GM19035 (cell line): Measurements from ENCODE around the gene ACBD3.

Experiments
- ATAC-seq: cut with Tn5 transposase; IDR thresholded peaks from one replicate; pipeline ENCODE4 v1.9.1; 2021; ENCODE audit not compliant: unreplicated experiment

ACBD3 gene

DNA sequence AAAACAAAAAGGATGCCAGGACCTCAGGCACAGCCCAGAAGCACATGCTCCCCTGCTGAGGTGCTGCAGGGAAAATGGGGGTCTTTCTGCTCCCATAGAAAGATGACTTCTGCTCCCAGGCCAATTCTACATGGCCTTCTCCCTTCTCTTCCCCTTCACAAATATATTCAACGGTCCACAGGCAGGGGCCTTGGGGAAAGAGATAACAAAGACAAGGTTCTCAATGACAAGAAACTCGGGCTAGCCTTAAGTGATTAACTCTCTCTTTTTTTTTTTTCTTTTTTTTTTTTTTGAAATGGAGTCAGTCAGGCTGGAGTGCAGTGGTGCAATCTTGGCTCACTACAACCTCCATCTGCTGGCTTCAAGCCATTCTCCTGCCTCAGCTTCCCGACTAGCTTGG, 69.9 kb downstream of the ACBD3 start:
- ATAC-seq = no peak

DNA sequence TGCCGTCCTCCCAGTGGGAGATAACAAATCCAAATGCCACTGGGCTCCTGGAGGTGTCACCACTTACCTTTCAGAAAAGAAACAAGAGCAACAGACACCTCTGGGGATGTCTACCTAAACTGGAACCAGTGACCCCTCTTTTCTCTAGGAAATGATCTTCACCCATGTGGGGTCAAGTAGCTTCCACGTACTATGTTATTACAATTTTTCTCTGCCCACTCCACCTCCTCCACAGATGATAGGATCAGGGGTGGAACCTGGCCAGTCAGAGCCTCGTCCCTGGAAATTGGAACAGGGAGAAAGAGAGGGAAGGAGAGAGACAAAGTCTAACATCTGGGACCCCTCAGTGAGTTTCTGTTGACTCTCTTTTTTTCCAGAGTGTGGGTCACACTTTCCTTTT, 73.9 kb downstream of the ACBD3 start:
- no peak for ATAC-seq

DNA sequence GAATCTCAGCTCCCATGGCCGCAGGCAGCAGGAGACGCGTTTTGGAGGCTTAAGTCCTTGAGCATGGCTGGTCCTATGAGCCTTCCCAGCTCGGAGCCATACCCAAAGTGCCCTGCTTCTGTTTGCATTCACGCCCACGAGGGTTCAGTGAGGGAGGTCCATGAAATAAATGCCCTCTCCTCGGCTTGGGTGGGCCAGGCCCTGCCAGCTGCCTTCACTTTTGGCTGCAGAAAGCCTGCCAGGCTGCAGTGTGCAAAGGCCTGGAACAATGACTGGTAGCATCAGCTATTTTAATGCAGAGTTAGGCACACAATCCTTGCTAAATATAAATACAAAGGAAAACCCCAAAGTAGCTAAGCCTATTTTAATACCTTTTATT, 74.7 kb downstream of the ACBD3 start:
- ATAC-seq = no peak

DNA sequence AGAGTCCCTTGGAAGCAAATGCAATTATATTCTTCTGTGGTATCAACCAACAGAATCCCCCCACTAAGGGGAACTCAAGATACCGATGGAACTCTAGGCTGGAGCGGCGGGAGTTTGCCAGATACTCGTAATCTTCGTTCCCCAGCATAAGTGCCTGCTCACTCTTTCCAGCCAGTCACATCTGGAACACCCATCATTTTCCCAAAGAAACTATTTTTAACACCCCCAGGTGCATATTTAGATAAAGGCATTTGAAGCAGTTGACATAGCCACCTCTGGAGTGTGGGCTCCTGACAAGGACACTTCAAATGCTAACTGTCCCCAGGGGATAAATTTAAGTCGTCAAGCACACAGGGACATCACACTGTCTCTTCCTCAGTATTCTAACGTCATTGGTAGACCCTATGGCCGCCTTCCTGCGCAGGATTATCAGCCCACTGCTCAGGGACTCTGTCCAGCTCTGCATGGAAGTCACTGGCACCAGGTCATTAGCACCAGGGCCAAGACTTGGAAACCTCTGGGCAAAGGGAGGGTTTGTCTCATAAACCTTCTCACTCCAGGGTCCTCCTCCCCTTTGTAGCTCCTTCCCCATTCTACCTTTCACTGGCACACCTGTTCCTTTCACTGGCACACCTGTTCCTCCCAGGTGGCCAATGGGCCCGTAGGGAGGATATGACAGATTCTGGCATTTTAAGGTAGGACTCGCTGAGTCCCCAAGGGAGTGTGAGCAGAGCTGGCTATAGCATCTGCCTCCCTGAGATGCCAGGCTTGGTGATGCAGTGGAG, 75.3 kb downstream of the ACBD3 start:
- no peak for ATAC-seq

DNA sequence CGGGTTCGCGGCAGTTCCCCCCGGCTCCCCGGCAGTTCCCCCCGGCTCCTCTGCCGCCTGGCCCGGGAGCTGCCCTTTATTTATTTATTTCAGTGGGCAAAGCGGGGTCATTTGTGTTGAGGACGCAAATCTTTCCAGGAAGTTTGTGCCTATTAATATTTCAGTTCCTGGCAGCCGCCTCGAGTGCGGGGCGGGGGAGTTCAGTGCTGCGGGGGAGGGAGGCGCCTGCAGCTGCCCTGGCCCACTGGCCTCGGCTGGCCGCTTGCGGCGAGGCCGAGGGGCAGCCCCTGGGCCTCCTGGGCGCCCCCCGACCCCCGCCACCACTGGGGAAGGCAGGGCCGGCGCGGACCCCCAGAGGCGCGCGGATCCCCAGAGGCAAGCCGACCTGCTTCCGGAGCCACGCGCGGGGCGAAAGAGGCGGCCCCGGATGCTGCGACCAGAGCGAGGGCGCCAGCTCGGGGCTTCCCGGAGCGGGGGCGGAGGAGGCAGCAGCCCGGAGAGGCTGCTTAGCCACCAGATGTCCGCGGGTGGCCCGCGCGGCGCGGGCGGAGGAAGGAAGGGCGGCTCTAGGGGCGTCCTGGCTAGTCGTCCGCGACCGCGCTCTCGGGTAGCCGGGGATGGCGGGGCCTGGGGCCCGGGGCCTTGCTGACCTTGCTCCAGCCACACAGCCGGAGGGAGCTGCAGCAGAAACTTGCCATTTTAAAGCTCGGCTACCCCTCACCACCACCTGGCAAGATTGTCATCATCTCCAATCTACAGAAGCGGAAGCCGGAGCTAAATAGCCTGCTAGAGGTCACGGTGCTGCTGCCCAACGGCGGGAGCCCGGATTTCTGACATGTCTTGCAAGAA, 76.1 kb downstream of the ACBD3 start:
- ATAC-seq = peak; percentile 79

DNA sequence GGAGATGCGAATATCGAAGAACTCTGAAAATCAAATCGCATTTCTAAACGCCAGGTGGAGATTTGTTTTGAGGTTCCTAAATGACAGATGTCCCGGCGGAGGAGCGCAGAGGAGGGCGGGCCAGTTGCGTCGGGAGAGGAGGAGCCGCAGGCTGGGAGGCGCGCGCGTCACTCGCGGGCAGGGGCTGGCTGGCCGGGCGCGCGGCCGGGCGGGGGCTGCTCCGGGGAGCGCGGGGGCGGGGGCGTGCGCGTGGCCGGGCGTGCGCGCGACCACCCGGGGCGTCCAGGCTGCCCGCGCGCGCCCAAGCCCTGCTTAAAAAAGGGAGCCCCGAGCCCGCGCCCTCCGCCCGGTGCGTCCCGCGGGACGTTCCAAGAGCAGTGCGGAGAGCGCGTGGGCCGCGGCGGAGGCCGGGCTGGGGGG, 76.7 kb downstream of the ACBD3 start:
- ATAC-seq = peak; percentile 75

DNA sequence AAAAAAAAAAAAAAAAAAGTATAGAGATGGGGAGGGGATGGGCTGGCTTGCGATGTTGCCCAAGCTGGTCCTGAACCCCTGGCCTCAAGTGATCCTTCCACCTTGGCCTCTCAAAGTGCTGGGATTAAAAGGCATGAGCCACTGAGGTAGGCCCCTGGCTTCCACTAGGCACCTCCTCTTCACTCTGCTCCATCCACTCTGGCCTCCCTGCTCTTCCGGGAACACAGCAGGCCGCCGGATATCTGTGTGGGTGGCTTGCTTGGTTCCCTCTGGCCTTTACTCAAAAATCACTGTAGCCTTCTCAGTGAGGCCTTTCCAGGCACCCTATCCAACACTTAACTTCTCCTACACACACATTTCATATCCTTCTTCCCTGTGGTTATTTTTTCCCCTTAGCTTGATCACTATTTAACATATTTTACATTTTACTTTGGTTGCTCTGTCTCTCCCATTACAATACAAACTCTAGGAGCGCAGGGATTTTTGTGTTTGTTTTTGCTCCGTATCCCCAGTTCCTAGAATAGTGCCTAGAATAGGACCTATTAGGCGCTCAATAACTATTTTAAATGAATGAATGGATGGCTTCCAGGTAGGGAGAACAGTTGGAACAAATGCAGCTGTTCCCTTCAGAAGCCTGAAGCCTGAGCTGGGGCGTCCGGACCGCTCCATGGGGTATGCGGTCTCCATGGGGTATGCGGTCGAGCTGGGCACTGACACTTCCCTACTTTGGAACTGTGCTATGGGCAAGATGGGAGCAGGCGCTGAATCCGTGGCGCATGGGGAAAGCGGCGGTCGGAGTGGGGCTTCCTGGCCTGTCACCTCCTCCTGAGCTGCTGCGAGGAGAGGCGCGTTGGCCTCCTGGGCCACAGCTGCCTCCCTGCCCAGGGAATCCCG, 77.4 kb downstream of the ACBD3 start:
- ATAC-seq = peak; percentile 11

DNA sequence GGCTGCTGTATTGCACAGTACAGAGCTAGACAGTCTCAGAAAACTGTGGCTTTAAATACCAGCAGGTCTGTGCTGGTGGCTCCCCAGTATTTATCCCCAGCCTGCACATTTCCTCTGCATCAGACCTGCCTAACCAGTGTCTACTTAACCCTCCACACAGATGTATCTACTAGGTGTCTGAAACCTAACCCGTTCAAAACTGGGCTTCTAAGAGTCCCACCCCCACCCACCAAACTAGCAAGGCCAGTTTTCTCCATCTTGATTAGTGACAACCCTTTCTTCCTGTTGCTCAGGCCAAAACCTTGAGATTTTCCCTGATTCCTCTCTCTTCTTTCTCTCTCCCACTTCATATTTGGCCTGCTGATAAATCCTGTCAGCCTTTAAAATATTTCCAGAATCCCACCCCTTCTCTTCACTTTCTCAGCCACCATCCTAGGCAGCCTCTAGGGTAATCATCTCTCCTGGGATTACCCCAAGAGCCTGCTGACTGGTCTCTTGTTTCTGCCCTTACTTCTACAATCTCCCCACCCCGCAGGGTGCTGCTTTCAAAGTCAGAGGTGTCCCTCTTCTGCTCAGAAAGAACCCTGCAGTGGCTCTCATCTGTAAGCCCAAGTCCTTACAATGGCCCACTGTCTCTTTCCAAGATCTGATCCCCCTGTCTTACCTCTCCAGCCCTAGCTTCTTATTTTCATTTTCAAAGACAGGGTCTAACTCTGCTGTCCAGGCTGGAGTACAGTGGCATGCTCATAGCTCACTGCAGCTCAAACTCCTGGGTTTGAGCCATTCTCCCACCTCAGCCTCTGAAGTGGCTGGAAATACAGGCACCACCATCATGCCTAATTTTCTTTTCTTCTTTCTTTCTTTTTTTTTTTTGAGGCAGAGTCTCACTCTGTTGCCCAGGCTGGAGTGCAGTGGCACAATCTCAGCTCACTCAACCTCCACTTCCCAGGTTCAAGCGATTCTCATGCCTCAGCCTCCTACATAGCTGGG, 78.8 kb downstream of the ACBD3 start:
- ATAC-seq = no peak

DNA sequence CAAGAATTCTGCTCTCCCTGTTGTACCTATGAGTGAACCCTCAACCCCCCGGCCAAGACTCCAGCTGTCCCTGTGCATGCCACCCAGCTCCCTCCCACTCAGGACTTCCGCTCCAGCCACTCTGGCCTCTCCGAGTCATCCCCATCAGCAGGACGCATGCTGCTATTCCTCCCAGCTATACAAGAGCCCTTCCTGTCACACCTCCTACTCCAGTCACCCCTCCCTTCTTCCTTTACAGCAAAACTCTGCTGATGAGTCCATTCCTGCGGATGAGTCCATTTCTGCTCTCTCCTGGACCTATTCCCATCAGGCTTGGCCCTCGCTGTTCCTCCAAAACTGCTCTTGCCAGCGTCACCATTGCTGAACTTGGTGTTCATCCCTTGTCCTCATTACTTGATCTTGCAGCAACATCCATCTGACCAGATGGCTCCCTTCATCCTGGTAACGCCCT, 81.8 kb downstream of the ACBD3 start:
- no peak for ATAC-seq

DNA sequence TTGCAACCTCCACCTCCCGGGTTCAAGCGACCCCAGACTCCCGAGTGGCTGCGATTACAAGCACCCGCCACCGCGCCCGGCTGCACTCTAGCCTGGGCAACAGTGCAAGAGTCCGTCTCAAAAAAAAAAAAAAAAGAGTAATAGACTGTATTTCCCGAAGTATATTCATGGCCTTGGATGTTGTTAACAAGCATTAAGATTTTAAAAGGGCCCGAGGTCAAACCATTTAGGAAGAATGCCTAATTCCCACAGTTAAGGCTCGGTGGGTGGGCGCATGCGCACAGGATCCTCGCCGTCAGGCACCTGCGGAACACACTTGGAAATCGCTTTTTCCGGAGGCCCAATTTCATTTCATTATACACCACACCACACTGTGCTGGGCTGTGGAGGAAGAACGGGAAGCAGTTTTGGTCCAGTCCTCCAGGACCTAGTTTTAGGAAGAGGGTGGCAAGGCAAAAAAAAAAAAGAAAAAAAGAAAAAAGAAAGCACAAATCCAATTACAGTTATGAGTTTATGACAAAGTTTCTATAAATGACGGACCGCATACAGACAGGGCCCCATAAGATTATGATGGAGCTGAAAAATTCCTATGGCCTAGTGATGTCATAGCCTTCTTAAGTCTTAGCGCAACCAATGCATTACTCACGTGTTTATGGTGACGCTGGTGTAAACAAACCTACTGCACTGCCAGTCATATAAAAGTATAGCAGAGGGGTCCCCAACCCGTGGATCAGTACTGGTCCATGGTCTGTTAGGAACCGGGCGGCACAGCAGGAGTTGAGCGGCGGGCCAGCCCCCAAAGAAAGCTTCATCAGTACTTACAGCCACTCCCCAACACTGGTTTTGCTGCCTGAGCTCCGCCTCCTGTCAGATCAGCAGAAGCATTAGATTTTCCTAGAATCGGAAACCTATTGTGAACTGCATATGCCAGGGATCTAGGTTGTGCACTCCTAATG, 85.8 kb downstream of the ACBD3 start:
- no peak for ATAC-seq

DNA sequence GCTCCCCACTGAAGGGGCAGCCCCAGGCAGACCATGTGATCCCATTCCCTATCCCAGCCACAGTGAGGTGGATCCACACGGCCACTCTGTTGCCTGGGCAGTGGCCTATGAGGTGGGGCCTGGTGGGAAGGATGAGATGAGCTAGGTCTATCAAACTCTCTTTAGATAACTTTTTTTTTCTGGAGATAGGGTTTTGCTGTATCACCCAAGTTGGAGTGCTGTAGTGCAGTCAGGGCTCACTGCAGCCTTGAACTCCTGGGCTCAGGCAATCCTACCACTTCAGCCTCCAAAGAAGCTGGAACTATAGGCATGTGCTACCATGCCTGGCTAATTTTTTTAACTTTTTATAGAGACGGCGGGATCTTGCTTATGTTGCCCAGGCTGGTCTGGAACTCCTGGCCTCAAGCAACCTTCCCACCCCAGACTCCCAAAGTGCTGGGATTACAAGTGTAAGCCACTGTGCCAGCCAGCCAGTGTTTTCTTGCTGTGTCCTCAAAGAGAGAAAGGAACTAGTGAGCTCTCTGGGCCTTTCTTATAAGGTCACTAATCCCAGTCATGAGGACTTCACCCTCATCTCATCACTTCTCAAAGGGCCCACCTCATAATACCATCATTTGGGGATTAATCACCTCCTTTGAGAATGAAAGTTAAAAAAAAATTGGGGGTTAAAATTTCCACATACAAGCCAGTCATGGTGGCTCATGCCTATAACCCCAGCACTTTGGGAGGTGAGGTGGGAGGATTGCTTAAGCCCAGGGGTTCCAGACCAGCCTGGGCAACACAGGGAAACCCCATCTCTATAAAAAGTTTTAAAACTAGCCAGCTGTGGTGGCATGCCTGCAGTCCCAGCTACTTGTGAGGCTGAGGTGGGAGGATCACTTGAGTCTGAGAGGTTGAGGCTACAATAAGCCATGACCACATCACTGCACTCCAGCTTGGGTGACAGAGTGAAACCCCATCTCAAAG, 87.4 kb downstream of the ACBD3 start:
- no peak for ATAC-seq

DNA sequence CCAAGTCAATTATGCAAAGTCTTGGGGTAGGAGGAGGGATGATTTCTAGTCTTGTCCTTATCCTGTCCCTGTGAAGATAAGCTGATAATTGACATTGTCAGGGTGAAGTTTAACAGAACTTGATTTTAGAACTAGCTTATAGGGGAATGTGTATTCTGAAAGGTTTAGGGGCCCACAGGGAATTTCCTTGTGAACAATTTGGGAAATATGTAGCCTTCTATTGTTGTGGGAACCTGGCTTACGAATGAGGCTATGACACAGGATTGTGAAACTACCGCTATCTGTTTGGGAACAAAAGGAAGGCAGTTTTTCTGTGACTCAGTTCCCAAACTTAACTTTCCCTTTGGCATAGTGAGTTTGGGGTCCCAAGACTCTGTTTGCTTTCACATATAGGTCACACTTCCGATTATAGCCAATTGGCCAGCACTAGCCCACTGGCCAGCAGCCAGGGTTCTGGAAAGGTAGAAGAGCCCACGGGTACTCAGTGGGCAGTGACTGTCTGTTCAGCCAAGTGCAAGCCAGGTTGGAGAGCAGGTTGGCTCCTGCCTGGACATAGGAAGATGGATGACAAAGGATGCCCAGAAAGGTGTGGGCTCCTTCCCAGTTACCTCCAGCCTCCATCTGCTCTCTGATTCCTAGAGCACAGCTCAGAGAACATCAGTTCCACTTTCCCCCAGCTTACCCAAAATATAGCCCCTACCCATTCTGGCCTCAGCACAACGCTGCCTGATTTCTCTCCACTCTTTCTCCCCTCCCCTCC, 88.5 kb downstream of the ACBD3 start:
- ATAC-seq = no peak

DNA sequence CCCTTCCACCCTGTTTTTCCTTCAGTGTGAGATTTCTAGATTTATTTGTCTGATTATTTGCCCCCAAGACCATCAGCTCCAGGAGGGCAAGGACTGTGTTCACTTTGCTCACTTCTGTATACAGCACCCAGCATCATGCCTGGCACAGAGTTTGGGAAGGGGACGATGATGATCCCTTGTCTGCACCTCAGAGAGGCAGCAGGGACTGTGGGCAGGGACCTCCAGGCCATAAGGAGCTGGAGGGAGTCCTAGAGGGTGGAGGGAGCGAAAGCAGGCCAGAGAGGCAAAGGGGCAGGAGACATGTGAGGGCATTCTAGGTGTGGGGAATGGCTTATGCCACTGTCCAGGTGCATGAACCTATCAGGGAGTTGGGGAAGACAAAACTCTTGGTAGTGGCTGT, 91.3 kb downstream of the ACBD3 start:
- no peak for ATAC-seq
